Activated CD4-positive, alpha-beta T cell treated with anti-CD3 and anti-CD28 coated beads for 48 hours (primary cell): ENCODE measurements around the gene FOCAD.

ENCODE experiments used
- DNase-seq: peaks from one replicate; pipeline ENCODE4 v3.0.0-alpha.2; 2020

Gene FOCAD

GRCh38 chr9:20808002-20808401 lies 123.9 kb downstream of the FOCAD start:
- no peak for DNase-seq

- DNase-seq, result no peak
Observed at GRCh38 chr9:20811872-20812271, 127.8 kb downstream of the FOCAD start.

GRCh38 chr9:20815923-20816703 lies 132.1 kb downstream of the FOCAD start:
- no peak for DNase-seq

- DNase-seq, result no peak
Observed at GRCh38 chr9:20823051-20823450, 139.0 kb downstream of the FOCAD start.

GRCh38 chr9:20831028-20831427 lies 147.0 kb downstream of the FOCAD start:
- DNase-seq, result no peak

GRCh38 chr9:20832775-20833174 lies 148.7 kb downstream of the FOCAD start:
- no peak for DNase-seq

- no peak for DNase-seq
Observed at GRCh38 chr9:20835377-20836286, 151.6 kb downstream of the FOCAD start.

GRCh38 chr9:20837166-20837565 lies 153.1 kb downstream of the FOCAD start:
- DNase-seq, result no peak

- DNase-seq, result no peak
Observed at GRCh38 chr9:20838218-20838617, 154.2 kb downstream of the FOCAD start.

- DNase-seq, result no peak
Observed at GRCh38 chr9:20844916-20845315, 160.9 kb downstream of the FOCAD start.

- DNase-seq, result no peak
Observed at GRCh38 chr9:20848490-20848889, 164.4 kb downstream of the FOCAD start.

- DNase-seq, result no peak
Observed at GRCh38 chr9:20853866-20854265, 169.8 kb downstream of the FOCAD start.

- no peak for DNase-seq
Observed at GRCh38 chr9:20854444-20854843, 170.4 kb downstream of the FOCAD start.

- DNase-seq, result no peak
Observed at GRCh38 chr9:20863945-20864344, 179.9 kb downstream of the FOCAD start.

- no peak for DNase-seq
Observed at GRCh38 chr9:20865347-20865746, 181.3 kb downstream of the FOCAD start.

GRCh38 chr9:20870115-20870514 lies 186.1 kb downstream of the FOCAD start:
- no peak for DNase-seq

- no peak for DNase-seq
Observed at GRCh38 chr9:20872340-20872977, 188.4 kb downstream of the FOCAD start.

- DNase-seq, result no peak
Observed at GRCh38 chr9:20873240-20873865, 189.3 kb downstream of the FOCAD start.

- DNase-seq, result no peak
Observed at GRCh38 chr9:20880271-20880670, 196.2 kb downstream of the FOCAD start.

GRCh38 chr9:20880675-20881074 lies 196.6 kb downstream of the FOCAD start:
- DNase-seq, result no peak

- DNase-seq, result peak; percentile 77
Observed at GRCh38 chr9:20884985-20885593, 201.0 kb downstream of the FOCAD start.

GRCh38 chr9:20898885-20899554 lies 215.0 kb downstream of the FOCAD start:
- peak; percentile 6 for DNase-seq
